ENCODE results near the gene FLII.
"Not testable (repeated sequence)": the region's sequence is repeated elsewhere in the genome, so short reads cannot be mapped to it uniquely, and the experiment has no call there.

Gene FLII

DNA sequence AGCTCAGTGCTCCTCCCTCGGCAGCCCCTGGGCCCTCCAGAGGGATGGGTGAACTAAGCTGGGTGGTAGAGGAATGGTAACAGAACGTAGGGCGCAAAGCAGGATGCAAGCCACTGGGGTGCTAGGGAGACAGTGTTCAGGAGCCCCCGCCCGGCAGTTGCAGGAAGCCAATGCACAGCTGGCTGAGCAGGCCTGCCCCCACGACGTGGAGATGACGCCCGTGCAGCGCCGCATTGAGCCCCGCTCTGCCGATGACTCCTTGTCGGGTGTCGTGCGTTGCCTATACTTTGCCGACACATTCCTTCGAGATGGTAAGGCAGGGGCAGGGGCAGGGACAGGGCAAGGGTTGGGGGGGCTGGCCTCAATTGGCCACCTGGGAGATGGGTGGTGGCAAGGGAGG lies 20.2 kb downstream of the FLII start:
- no peak for DNase-seq

- DNase-seq: no peak
Observed at GRCh38 chr17:18237461-18237860, 21.1 kb downstream of the FLII start.

- DNase-seq: no peak
Observed at GRCh38 chr17:18236494-18236893, 22.0 kb downstream of the FLII start.

DNA sequence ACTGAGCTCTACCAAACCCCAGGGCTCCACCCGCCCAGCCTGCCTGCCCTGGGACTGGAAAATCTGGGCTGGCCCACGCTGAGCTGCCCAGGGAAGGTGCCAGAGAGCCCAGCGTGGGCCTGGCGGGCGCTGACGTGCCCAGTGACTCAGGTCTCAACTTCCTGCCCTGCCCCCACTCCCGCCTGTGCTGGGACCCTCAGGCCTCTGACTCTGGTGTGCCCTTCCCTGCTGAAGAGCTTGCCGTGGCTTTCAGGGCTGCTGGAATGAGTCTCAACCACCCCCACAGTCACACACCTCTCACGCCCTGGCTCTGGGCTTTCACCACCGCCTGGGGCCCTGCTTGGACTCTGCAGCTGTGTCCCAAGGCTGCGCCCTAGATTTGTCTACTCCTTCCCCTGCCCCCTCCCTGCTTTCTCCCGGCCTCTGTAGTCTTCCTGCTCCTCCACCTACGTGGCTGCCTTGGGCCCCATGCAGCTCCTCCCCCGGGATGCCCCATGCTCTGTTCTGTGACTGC lies 22.7 kb downstream of the FLII start:
- DNase-seq: no peak

DNA sequence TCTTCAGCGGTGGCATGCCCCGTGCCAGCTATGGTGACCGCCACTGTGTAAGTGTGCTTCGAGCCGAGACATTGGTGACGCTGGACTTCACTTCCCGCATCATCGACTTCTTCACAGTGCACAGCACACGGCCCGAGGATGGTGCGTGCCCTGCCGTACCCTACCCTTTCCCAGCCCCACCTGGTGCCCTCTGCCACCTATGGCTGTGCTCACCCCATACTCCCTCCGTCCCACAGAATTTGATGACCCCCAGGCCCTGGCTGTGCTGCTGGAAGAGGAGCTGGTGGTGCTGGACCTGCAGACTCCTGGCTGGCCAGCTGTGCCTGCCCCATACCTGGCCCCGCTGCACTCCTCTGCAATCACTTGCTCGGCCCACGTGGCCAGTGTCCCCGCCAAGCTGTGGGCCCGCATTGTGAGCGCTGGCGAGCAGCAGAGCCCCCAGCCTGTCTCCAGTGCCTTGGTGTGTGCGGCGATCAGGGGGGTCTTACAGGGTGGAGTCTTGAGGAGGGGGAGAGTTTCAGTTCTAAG lies 23.6 kb downstream of the FLII start:
- no peak for DNase-seq

DNA sequence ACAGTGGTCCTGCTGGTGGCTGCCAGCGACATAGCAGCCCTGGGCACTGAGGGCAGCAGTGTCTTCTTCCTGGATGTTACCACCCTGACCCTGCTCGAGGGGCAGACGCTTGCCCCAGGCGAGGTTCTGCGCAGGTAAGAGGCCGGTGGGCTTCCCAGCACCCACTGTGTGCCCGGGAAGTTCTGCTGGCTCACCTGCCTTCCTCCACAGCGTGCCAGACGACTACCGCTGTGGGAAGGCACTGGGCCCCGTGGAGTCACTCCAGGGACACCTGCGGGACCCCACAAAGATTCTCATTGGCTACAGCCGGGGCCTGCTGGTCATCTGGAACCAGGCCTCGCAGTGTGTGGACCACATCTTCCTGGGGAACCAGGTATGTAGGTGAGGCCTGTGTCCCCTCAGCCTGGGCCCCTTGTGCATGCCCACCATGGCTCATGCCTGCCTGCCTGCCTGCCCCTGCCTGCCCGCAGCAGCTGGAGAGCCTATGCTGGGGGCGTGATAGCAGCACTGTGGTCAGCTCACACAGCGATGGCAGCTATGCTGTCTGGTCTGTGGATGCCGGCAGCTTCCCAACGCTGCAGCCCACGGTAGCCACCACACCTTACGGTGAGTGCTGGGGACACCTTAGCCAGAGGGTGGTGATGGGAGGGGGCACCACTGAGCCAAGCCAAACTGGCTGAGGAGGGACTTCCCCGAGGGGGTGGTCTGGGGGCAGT lies 24.6 kb downstream of the FLII start:
- no peak for DNase-seq

GRCh38 chr17:18231164-18231563 lies 27.4 kb downstream of the FLII start:
- no peak for DNase-seq

- no peak for DNase-seq
Observed at GRCh38 chr17:18230288-18231141, 28.0 kb downstream of the FLII start.

DNA sequence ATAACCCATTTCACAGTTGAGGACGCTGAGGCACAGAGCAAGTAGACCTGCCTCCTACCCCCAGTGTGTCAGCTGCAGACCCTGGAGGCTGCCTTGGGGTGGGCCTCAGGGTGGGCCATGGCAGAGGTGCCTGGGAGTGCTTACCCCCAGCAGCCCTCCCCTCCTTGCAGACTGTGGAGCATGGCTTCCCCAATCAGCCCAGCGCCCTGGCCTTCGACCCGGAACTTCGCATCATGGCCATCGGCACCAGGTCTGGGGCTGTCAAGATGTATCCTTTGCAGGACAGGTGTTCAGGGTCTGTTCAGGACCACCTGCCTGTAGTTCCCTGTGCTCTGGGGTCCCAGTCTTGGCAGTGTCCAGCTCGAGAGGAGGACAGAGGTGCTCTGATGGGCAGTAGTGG lies 28.8 kb downstream of the FLII start:
- DNase-seq: no peak

DNA sequence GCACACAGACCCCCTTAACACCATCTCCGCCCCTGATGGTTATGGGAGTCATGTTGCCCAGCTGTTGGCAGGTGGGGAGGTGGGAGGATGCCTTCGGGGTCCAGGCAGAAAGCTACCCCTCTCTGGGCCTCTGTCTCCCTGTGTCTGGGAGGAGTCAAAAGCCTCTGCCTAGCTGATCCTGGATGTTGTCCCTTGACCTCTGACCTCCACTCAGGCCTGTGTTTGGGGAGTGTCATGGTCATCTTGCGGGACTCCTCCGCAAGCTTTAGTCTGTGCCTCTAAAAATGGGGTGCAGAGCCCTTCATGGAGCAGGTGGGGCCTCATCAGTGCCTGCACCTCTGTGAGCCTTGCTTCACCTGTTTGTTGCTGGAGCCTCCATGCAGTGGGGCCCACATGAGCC lies 29.3 kb downstream of the FLII start:
- no peak for DNase-seq

DNA sequence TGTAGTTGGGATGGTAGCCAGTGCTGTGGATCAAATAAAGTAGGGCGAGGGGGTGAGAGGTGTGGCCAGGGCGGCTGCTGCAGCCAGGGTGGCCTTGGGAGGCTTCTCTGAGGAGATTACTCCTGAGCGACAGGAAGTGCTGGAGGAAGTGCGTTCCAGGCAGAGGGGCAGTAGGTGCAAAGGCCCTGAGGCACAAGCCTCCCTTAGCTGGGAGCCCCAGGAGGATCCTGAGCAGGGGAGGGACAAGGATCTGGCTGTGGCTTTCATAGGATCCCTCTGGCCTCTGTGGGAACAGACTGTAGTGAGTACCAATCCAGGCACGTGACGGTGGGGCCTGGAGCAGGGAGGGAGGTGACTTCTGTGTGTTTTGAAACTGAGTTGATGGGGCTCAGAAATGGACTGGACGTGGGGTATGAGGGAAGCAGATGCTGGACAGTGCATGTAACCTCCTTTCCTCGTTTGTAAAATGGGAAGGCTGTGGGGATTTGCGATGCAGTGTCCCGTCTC lies 30.3 kb downstream of the FLII start:
- DNase-seq: no peak

DNA sequence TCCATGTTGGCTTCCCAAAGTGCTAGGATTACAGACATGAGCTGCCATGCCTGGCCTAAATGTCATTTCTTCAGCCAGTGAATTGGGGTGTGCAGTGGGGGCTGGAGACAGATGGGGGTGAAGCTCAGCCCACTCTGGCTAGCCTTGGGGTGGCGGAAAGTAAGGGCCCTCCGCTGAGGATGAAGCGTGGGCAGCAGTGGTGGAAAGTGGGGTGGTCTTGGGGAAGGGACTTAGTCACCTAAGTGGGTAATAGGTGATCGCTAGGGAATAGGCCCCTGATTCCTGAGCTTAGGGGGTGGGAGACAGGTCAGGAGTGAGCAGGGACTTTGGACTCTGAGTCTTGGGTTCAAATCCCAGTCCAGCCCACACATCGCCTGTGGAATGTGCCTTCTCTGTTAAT lies 30.9 kb downstream of the FLII start:
- no peak for DNase-seq

DNA sequence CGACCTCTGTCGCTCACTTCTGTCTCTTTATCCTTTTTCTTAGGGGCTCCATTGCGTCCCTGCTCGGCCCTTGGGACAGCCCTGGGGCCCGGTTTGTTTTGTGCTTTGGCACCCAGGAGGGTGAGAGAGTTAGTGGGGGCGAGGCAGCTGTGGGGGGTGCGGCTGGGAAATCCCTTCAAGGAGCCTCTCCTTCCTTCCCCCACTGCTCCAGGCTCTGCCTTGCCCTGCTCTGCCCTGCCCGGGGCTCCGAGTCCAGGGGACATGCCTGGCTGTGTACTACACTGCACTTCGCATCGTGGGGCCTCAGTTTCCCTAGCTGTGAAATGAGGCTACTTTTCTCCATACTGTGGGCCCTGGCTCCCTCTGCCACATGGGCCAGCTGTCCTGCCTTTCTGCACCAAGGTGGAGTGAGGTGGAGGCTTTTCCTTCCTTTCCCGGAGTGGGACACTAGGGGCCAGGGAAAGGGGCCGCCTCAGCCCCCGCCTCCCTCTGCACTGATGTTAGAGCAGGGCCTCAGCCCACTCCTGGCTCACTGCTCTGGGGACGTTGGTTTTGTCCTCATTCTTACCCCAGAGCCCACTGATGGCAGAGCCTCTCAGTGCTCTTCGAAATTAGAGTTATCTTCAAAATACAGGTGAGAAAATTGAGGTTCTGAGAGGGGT lies 32.1 kb downstream of the FLII start:
- no peak for DNase-seq

DNA sequence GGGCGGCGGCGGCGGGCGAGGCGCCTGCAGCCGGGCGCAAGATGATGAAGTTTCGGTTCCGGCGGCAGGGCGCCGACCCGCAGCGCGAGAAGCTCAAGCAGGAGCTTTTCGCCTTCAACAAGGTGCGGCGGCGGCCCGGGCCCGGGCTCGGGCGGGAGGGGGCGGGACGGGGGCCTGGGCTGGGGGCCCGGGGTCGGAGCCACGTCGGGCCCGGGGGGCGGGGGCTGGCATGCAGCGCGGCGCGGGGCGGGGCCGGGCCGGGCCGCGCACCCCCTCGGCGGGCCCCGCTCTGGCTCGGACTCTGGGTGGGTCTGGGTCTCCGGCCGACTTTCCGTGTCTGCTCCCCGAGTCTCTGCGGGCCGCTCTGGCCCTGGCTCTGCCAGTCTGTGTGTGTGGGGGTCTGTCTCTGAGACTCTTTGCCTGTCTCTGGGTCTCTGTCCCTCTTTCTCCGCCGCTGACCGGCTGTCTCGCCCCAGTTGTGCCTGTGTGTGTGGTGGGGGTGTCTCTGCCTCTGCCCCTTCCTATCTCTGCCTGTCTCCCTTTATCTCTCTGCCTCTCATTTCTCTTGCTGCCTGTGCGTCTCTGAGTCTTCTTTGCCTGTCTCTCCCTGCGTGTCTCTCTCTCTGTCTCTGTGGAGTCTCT lies 32.8 kb downstream of the FLII start:
- no peak for DNase-seq

DNA sequence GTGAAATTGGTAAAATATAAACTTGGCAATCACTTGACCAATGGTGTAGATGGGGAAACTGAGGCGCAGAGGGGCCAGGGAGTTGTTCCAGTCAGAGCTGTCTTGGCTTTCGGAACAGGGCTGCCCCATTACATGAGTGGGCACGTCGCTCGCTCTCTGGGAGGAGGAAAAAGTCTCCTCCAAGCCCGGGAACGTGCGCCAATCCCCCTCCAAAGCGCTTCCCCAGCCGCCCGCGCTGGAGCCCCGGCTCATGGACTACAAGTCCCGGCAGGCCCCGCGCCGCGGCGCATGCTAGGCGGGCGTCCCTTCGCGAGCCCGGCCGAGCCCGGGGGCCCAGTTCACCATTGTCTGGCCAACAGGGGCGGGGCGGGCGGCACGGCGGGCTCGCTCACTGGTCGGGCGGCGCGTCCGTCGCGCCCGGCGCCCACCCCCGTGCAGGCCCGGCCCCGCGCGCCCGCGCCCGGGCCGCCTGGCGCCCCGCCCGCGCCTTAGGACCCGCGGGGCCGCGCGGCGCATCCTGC lies 33.4 kb downstream of the FLII start, which contains the start of gene LLGL1:
LLGL1 (plus strand) TSS at position 515 of the 521 bp plus-strand sequence. CDS start 48 bp downstream, outside the sequence.
- DNase-seq: peak; percentile 68

DNA sequence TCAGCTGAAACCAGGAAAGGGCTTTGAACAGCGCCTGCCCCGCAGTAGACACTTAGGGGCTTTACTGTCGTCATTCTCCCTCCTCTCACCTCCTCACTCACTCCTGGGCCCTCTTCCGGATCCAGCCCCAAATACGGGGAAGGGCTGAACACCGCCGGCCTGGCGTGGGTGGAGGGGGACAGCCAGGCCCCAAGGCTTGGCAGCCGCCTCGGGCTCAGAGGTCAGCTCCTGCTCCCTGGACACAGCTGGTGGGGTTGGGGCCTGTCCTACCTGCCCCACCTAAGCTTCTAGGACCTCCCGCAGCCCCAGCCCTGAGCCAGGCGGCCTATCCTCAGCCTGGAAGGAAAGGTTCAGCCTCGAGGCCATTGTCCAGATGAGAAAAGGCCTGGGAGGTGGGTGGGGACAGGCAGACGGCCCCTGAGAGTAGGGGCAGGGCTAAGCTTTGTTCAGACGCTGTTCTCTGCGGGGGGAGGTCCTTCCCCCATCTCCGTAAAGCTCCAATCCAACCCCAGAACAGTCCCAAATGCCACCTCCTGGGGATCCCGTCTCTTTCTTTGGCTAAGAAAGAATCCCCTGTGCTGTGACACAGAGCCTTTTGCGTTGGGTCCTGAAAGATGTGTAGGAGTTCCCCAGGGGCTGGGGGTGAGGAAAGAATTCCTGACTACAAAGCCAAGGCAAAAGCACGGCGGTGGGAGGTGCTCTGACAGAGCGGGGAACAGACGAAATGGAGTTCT lies 34.0 kb downstream of the FLII start:
- DNase-seq: no peak

GRCh38 chr17:18224053-18224386 lies 34.5 kb downstream of the FLII start:
- no peak for DNase-seq

DNA sequence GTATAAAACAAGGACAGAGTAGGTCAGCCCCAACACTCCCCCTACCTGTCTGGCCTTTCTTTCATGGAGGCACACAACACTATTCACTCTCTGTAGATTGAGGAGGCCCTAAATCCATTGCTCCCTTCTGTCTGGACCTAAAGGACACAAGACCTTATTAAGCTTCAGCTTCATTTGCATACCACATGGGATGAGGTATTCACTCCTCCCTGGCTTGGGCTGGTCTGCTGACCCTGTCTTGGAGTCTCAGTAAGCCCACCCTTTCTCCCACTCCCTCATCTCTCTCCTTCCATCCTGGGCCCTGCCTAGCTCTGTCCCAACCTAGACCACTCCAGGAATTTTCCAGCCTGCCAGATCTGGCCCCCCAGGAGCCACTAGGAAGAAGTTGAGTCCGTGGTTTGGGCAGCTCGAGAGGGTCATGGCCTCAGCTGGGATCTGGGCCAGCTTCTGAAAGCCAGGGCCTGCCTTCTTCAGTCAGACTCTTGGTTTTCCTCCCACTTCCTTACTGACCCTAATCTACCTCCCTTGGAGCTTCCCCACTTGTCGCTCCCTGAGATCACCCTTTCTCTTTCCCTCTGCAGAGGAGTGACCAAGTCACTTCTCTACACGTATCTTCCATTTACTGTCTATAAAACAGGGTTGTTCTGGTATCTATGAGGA lies 39.7 kb downstream of the FLII start:
- DNase-seq: no peak

DNA sequence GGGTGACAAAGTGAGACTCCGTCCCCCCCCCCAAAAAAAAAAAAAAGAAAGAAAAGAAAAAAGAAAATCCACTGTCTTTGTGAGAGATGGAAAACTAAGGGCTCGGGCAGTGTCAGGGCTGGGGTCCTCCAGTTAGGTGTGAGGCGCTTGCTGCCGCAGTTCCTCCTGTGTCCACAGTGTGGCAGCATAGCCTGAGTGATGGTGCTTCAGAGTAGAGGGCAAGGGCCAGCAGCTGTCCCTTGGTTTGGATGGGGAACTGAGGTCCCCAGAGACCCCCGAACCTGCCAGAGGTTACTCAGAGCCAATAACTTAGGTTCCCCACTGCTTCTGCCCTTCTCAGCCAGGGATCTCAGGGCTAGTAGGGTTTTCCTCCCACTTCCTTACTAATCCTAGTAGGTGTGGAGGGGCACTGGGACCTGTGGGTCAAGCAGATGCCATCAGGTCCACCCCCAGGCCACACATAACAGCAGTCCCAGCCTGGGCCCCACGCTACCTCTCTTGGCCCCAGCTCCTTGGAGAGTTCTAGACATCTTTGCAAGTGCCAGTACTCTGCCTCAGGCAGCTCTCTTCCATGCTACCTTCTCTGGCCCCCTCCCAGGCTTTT lies 41.0 kb downstream of the FLII start:
- DNase-seq: no peak

DNA sequence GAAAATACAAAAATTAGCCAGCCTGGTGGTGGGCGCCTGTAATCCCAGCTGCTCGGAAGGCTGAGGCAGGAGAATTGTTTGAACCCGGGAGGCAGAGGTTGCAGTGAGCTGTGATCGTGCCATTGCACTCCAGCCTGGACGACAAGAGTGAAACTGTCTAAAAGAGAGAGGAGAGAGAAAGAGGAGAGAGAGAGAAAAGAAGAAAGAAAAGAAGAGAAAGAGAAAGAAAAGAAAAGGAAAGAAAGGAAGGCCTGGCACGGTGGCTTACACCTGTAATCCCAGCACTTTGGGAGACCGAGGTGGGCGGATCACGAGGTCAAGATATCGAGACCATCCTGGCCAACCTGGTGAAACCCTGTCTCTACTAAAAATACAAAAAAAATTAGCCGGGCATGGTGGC lies 41.6 kb downstream of the FLII start:
- not testable (repeated sequence) for DNase-seq

Measured in NCI-H526 treated with DMSO at 0.1 percent for 48 hours (cell line).